Neural cell (in vitro differentiated cells): ENCODE measurements around the gene MTREX.

Experiments used
- EP300 ChIP-seq: fragments of 450-650 bp; conservative IDR thresholded peaks from 2 replicates; pipeline ENCODE4 v1.6.1; 2014; ENCODE audit warnings: antibody characterized with exemption, mild to moderate bottlenecking, moderate library complexity; ENCODE audit not compliant: poor library complexity, severe bottlenecking
- EZH2 ChIP-seq: fragments of 200-600, 300-800 bp; shearing (Covaris generic), sonication (generic); IDR thresholded peaks from 2 replicates; pipeline ENCODE4 v1.6.1; 2014; ENCODE audit warnings: antibody characterized with exemption, low read length, borderline replicate concordance, mild to moderate bottlenecking; ENCODE audit not compliant: insufficient read depth, poor library complexity, severe bottlenecking
- MXI1 ChIP-seq: fragments of 450-650 bp; conservative IDR thresholded peaks from 2 replicates; pipeline ENCODE4 v1.6.1; 2014; ENCODE audit warnings: antibody characterized with exemption, mild to moderate bottlenecking; ENCODE audit not compliant: poor library complexity, severe bottlenecking
- POLR2AphosphoS5 ChIP-seq: IDR thresholded peaks from 2 replicates; pipeline ENCODE4 v1.6.1; 2012
- TF ChIP-seq, protein P1 (sequence below): fragments of 450-650 bp; IDR thresholded peaks from 2 replicates; pipeline ENCODE4 v1.5.1; 2014; ENCODE audit warnings: antibody characterized with exemption, mild to moderate bottlenecking, moderate library complexity; ENCODE audit not compliant: poor library complexity, severe bottlenecking

DNA sequence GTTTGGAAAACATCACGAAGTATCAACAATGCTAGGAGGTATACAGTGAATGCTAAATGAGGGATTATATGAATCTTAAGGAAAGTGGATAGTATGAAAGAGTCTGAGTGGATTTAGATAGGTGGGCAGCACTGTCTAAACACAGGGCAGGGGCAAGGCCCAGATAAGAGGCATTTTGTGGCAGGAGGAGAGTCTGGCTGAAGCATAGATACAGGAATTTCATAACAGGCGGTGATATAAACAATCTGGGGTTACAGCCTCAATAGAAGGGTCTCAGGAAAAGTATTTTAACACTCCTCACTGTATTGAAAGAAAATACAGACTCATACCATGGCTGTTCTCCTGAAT is 130.0 kb downstream of the MTREX start:
- no peak for TF ChIP-seq POLR2AphosphoS5
- no peak for TF ChIP-seq EP300
- TF ChIP-seq, protein P1, sequence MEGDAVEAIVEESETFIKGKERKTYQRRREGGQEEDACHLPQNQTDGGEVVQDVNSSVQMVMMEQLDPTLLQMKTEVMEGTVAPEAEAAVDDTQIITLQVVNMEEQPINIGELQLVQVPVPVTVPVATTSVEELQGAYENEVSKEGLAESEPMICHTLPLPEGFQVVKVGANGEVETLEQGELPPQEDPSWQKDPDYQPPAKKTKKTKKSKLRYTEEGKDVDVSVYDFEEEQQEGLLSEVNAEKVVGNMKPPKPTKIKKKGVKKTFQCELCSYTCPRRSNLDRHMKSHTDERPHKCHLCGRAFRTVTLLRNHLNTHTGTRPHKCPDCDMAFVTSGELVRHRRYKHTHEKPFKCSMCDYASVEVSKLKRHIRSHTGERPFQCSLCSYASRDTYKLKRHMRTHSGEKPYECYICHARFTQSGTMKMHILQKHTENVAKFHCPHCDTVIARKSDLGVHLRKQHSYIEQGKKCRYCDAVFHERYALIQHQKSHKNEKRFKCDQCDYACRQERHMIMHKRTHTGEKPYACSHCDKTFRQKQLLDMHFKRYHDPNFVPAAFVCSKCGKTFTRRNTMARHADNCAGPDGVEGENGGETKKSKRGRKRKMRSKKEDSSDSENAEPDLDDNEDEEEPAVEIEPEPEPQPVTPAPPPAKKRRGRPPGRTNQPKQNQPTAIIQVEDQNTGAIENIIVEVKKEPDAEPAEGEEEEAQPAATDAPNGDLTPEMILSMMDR, result no peak
- no peak for TF ChIP-seq EZH2
- TF ChIP-seq MXI1, result no peak
